Cardiac muscle cell (in vitro differentiated cells and primary cell): ENCODE data around the gene TMEM175. TPM values are rescaled to one million over a fixed set of nuclear protein-coding genes. Genes with fewer than 3 reads are reported as not detected.

ENCODE experiments used
- DNase-seq, 2 donors: peaks; one replicate each; pipeline versions ENCODE4 v3.0.0 to v3.0.0-alpha.2; 2010 to 2017; ENCODE audit warnings: low read depth in 1 of 2, low spot score in 1 of 2
- H3K27ac ChIP-seq: fragments of 200-600 bp; sonication (generic); 2 replicates; pipeline ENCODE4 v1.5.1; 2016
- H3K27me3 ChIP-seq: fragments of 200-600 bp; sonication (generic); 2 replicates; pipeline ENCODE4 v1.6.0; 2016; ENCODE audit warnings: control low read depth
- H3K36me3 ChIP-seq: fragments of 200-600 bp; sonication (generic); 2 replicates; pipeline ENCODE4 v1.5.1; 2016; ENCODE audit warnings: control low read depth
- H3K4me1 ChIP-seq: fragments of 200-600 bp; sonication (generic); 2 replicates; pipeline ENCODE4 v1.8.1; 2017; ENCODE audit warnings: low read depth, mild to moderate bottlenecking, mixed run types
- H3K4me3 ChIP-seq: fragments of 200-600 bp; sonication (generic); 2 replicates; pipeline ENCODE4 v1.5.1; 2016; ENCODE audit warnings: mild to moderate bottlenecking
- H3K9me3 ChIP-seq: fragments of 200-600 bp; sonication (generic); 2 replicates; pipeline ENCODE4 v1.5.1; 2017; ENCODE audit warnings: low read depth, mild to moderate bottlenecking, control low read depth
- polyA plus RNA-seq: library from polyadenylated mRNA; unstranded; fragments of >200 nt; fragmentation: Nextera tagmentation; extraction: Ambion mirVana; gene quantifications from 2 replicates; pipeline ENCODE4 v1.2.1, GENCODE V29; 2016
- total RNA-seq: library from RNA; depleted of rRNA; stranded (reverse); fragments of >200 nt; gene quantifications from 2 replicates; pipeline ENCODE4 v1.2.3, GENCODE V29; 2016
- TF ChIP-seq, protein P1 (sequence below): IDR thresholded peaks from 2 replicates; pipeline ENCODE4 v1.5.1; 2012; ENCODE audit warnings: low read depth, mild to moderate bottlenecking, low read length

Gene TMEM175
- total and polyA plus RNA-seq, 2 experiments from 2014 or later: 31.6 to 35.1 TPM

DNA sequence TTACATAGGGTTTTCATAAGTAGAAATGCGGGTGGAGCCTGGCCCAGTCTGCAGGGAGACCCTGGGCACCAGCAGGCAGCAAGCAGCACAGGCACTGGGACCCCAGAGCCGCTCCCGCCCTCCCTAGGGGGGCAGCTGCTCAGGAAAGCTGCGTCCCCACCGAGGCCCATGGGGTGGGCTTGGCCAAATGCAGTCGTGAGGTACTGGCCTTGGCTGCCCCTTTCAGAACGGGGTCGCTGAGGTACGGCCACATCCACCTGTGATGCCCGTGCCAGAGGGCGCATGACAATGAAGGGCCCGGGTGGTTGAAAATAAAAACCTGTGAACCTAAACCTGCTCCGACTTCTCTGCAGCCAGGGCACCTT, 16.7 kb downstream of the TMEM175 start:
- H3K36me3 ChIP-seq: no peaks in the 10 kb centered on the region
- H3K27me3 ChIP-seq: no peaks in the 10 kb centered on the region
- TF ChIP-seq, protein P1, sequence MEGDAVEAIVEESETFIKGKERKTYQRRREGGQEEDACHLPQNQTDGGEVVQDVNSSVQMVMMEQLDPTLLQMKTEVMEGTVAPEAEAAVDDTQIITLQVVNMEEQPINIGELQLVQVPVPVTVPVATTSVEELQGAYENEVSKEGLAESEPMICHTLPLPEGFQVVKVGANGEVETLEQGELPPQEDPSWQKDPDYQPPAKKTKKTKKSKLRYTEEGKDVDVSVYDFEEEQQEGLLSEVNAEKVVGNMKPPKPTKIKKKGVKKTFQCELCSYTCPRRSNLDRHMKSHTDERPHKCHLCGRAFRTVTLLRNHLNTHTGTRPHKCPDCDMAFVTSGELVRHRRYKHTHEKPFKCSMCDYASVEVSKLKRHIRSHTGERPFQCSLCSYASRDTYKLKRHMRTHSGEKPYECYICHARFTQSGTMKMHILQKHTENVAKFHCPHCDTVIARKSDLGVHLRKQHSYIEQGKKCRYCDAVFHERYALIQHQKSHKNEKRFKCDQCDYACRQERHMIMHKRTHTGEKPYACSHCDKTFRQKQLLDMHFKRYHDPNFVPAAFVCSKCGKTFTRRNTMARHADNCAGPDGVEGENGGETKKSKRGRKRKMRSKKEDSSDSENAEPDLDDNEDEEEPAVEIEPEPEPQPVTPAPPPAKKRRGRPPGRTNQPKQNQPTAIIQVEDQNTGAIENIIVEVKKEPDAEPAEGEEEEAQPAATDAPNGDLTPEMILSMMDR: no peak
- H3K27ac ChIP-seq: no peak overlapping the region
- no peak overlapping the region for H3K4me3 ChIP-seq
- peaks cover 7% of the 10 kb centered on the region for H3K4me1 ChIP-seq
- no peaks in the 10 kb centered on the region for H3K9me3 ChIP-seq
- no peak for DNase-seq

GRCh38 chr4:949656-950055, 17.4 kb downstream of the TMEM175 start:
- TF ChIP-seq, protein P1: no peak
- no peaks in the 10 kb centered on the region for H3K27me3 ChIP-seq
- no peak overlapping the region for H3K27ac ChIP-seq
- H3K9me3 ChIP-seq: no peaks in the 10 kb centered on the region
- H3K4me3 ChIP-seq: no peak overlapping the region
- peaks cover 7% of the 10 kb centered on the region for H3K4me1 ChIP-seq
- no peak for DNase-seq
- no peaks in the 10 kb centered on the region for H3K36me3 ChIP-seq

GRCh38 chr4:950136-951020, 18.1 kb downstream of the TMEM175 start:
- Histone ChIP-seq H3K4me3 (no peak overlapping the region), H3K27ac (no peak overlapping the region), H3K9me3 (no peaks in the 10 kb centered on the region), H3K27me3 (no peaks in the 10 kb centered on the region), H3K36me3 (no peaks in the 10 kb centered on the region), H3K4me1 (peaks cover 5% of the 10 kb centered on the region)
- TF ChIP-seq, protein P1: no peak
- no peak for DNase-seq

DNA sequence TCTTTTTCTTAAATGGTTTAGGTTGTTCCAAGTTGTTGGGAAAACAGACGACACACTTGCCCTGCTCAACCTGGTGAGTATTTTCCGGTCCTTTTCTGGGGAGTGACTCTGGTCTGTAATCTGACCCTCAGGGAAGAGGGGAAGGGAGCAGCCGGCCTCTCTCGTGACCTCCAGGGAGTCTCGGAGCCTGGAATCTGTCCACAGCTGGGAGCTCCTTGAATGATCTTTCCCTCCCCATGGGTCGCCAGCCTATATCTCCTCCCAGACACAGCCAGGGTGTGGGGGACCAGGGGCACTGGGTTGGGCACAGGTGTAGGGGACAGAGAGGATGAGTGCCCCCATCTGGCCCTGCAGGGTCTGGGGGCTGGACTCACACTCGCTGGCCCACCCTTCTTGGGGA, 18.9 kb downstream of the TMEM175 start:
- Histone ChIP-seq H3K27ac (no peak overlapping the region), H3K4me1 (peaks cover 5% of the 10 kb centered on the region), H3K9me3 (no peaks in the 10 kb centered on the region), H3K4me3 (no peak overlapping the region), H3K27me3 (no peaks in the 10 kb centered on the region), H3K36me3 (no peaks in the 10 kb centered on the region)
- TF ChIP-seq, protein P1: no peak
- DNase-seq: peak in 1 of 2 donors; percentile 59

- H3K4me1 ChIP-seq: peaks cover 5% of the 10 kb centered on the region
- H3K27ac ChIP-seq: no peak overlapping the region
- no peak overlapping the region for H3K4me3 ChIP-seq
- TF ChIP-seq, protein P1: no peak
- H3K36me3 ChIP-seq: no peaks in the 10 kb centered on the region
- DNase-seq: no peak
- H3K27me3 ChIP-seq: no peaks in the 10 kb centered on the region
- no peaks in the 10 kb centered on the region for H3K9me3 ChIP-seq
Measured at GRCh38 chr4:951594-952468, 19.6 kb downstream of the TMEM175 start.
